ENCODE data around the gene INPP5J. TPM values are rescaled to one million over a fixed set of nuclear protein-coding genes. Genes with fewer than 3 reads are reported as not detected.
A peak's percentile ranks its signal among the peaks of the same experiment; 100 is the strongest.
"Not testable (repeated sequence)": the region's sequence is repeated elsewhere in the genome, so short reads cannot be mapped to it uniquely, and the experiment has no call there.

INPP5J gene
- total RNA-seq, 2 experiments from 2014 or later = 0.14 TPM; not detected in 1

DNA sequence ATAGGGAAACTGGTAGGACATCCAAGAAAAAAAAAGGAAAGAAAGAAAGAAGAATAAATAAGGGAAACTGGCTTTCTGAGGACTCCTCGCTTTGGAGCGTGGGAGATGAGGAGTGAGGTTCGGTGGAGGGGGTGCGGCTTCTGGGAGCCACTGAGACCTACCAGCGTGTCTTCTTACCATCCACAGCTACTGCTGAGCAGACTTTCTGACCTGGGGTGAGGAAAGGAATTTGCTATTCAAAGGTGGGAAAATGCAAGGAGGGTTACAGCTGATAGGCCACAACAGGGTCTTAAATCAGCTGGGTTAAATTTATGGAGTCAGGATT lies 14.9 kb upstream of the INPP5J start:
- Mint-ChIP-seq H3K4me3 (peak overlapping the region; percentile 78), H3K36me3 (no peaks in the 10 kb centered on the region), H3K27me3 (peaks cover 12% of the 10 kb centered on the region), H3K27ac (no peak overlapping the region), H3K4me1 (peaks cover 12% of the 10 kb centered on the region), H3K9me3 (ENCODE audit: low read depth) (no peaks in the 10 kb centered on the region)
- DNase-seq = no peak
- ATAC-seq = peak; percentile 28
- CTCF ChIA-PET = interaction anchor here (0.6 to 3.4 kb wide), 31 partner anchors 11 to 501 kb away, joined by 3 to 23 read pairs (median 3); partner anchors contain the start of genes LIMK2, PATZ1, RNF185 and SMTN

DNA sequence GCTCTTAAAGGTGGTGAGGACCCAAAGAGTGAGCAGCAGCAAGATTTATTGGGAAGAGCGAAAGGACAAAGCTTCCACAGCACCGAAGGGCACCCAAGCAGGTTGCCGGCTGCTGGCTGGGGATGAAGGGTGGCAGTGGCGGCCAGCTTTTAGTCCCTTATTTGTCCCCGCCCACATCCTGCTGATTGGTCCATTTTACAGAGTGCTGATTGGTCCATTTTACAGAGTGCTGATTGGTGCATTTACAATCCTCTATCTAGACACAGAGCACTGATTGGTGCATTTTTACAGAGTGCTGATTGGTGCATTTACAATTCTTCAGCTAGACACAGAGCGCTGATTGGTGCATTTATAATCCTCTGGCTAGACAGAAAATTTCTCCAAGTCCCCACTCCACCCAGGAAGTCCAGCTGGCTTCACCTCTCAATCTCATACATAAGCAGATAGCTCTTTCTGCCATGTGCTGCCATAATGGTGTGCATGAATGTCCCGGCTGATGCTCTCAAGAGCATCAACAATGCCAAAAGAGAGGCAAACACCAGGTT lies 10.1 kb upstream of the INPP5J start:
- not testable (repeated sequence) for DNase-seq; H3K27me3 Mint-ChIP-seq; H3K4me3 Mint-ChIP-seq; H3K4me1 Mint-ChIP-seq; ATAC-seq; H3K9me3 Mint-ChIP-seq (ENCODE audit: low read depth); H3K27ac Mint-ChIP-seq; H3K36me3 Mint-ChIP-seq
- CTCF ChIA-PET = interaction anchor here (0.6 to 1.3 kb wide), 2 partner anchors 47 to 116 kb away, joined by 4 read pairs; no protein-coding TSS in a partner anchor

DNA sequence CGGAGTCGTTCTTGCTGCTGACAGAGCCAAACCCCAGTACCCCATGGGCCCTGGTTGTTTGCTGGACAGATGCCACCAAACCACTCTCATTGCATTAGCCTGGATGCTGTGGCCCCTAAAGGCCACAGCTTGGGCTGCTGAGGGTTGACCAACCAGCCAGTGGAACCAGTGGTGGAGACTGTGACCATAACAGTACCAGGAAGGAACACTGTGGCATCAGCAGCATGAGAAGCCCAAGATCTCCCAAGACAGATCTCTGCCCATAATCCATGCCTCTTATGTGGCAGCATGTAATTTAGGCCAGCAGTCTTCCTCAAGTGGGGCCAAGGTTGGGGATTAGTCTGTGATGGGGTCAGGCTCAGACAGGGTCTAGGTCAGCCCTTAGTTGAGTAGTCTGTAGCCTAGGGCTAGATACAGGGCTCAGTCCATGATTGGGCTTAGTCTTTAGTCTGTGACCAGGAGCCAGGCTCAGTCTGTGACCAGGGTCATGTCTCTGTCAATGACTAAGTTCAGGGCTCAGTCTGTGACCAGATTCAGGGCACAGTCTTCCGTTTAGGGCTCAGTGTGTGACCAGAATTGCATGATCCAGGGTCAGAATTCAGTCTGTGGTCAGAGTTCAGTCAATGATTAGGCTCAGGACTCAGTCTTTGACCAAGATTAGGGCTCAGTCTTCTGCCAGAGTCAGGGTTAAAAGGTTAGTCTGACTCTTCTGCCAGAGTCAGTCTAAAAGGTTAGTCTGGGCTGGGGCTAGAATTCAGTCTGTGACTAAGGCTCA lies 4.5 kb upstream of the INPP5J start:
- DNase-seq (no peak), ATAC-seq (no peak)
- CTCF ChIA-PET = interaction anchor here (0.6 to 1.2 kb wide), 2 partner anchors 11 kb away, joined by 3 read pairs; partner anchors contain the start of gene SELENOM
- H3K27ac Mint-ChIP-seq = no peak overlapping the region
- no peak overlapping the region for H3K4me3 Mint-ChIP-seq
- H3K9me3 Mint-ChIP-seq (ENCODE audit: low read depth) = no peaks in the 10 kb centered on the region
- H3K27me3 Mint-ChIP-seq = no peaks in the 10 kb centered on the region
- H3K4me1 Mint-ChIP-seq = no peaks in the 10 kb centered on the region
- H3K36me3 Mint-ChIP-seq = no peaks in the 10 kb centered on the region

DNA sequence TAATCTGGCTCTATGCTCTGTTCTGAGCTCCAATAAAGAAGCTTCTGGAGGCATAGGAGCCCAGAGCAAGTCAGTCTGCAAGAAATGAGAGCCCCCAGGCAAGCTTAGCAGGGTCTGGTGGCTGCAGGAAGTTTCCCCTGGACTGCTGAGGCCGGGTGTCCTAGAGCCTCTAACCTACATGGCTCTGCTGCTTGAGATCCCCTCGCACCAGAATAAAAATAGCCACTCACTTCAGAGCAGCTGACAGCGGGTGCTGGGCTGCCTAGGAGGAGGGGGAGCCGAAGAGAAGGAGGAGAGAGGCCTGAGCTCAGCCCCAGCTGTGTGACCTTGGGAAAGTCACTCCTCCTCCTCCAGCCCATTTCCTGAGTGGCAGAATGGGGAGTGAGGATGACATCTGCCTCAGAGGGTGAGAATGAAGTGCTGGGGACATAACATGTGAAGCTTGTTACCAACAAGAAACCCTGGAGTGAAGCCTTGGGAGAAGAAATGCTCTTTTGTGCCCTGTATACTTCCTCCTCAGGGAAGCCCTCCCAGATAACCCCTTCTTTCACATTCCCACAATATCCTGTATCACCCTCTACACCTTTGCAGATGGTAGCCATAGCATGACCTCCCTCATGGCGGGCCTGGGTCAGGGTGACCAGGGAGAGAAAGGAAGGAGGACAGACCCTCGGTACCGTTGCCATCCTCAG lies 3.6 kb upstream of the INPP5J start:
- no peak overlapping the region for H3K4me3 Mint-ChIP-seq
- no peaks in the 10 kb centered on the region for H3K9me3 Mint-ChIP-seq (ENCODE audit: low read depth)
- CTCF ChIA-PET = interaction anchor here (0.5 kb wide), 1 partner anchor 117 kb away, joined by 5 read pairs; no protein-coding TSS in a partner anchor
- H3K27ac Mint-ChIP-seq = no peak overlapping the region
- H3K4me1 Mint-ChIP-seq = no peaks in the 10 kb centered on the region
- no peaks in the 10 kb centered on the region for H3K36me3 Mint-ChIP-seq
- DNase-seq (no peak), ATAC-seq (no peak)
- no peaks in the 10 kb centered on the region for H3K27me3 Mint-ChIP-seq

DNA sequence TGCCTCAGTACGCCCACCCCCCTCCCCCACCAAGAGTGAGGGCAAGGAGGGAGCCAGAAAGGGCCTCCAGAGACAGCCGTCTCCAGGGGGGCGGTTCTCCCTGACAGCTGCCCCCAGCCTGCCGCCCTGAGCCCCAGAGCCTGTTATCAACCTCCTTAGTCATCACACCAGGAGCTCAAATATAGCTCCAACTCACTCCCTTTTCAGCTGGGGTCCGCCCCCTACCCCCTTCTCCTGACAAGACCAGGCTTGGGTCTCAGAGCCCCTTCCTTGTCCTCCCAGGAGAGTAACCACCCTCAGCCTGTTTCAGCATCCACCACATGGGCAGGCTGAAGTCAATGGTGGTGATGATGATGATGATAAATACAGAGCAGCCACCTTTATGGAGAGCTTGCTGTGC lies 2.5 kb upstream of the INPP5J start:
- Mint-ChIP-seq H3K27ac (no peak overlapping the region), H3K4me3 (no peak overlapping the region), H3K4me1 (no peaks in the 10 kb centered on the region), H3K36me3 (no peaks in the 10 kb centered on the region), H3K9me3 (ENCODE audit: low read depth) (no peaks in the 10 kb centered on the region), H3K27me3 (no peaks in the 10 kb centered on the region)
- no peak for DNase-seq
- ATAC-seq = no peak
- CTCF ChIA-PET = no interaction called here

DNA sequence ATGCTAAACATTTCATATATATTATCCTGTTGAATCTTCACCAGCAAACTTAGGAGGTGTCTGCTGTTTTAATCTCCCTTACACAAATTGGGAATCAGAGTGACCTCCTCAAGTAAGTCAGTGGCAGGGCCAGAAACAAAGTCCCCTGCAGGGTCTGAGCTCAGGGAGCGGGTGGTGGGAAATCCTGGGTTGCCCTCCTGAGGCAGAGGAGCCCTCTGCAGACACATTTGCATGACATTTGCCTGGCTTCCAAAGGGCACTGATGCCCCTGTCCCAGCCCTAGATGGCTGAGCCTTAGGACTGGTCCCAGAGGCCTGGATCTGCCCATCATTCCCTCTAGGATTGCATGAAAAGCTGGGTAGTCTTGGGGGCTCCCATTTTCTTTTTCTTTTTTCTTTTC lies 2.1 kb upstream of the INPP5J start:
- Mint-ChIP-seq H3K9me3 (ENCODE audit: low read depth) (no peaks in the 10 kb centered on the region), H3K27ac (no peak overlapping the region), H3K4me3 (no peak overlapping the region), H3K27me3 (no peaks in the 10 kb centered on the region), H3K4me1 (no peaks in the 10 kb centered on the region), H3K36me3 (no peaks in the 10 kb centered on the region)
- CTCF ChIA-PET = no interaction called here
- ATAC-seq (no peak), DNase-seq (no peak)

DNA sequence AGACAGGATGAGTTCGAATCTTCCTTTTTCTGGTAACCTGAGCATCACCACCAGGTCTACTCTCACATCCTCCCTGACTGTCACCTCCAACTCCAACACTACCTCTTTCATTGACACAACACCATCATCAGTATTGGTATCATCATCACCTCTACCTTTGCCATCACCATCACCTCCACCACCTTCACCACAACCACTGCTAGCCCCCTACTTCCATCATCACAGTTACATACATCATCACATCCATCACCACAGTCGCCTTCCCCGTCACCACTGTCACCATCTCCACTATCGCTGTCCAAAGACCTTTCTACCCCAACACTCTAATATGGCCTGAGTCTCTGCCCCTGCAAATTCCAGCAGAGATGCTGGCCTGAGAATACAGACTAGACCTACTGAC lies 1.4 kb upstream of the INPP5J start:
- no peaks in the 10 kb centered on the region for H3K9me3 Mint-ChIP-seq (ENCODE audit: low read depth)
- no peaks in the 10 kb centered on the region for H3K27me3 Mint-ChIP-seq
- no peak overlapping the region for H3K4me3 Mint-ChIP-seq
- no peaks in the 10 kb centered on the region for H3K4me1 Mint-ChIP-seq
- CTCF ChIA-PET = no interaction called here
- no peak for ATAC-seq
- no peak for DNase-seq
- no peak overlapping the region for H3K27ac Mint-ChIP-seq
- H3K36me3 Mint-ChIP-seq = no peaks in the 10 kb centered on the region

DNA sequence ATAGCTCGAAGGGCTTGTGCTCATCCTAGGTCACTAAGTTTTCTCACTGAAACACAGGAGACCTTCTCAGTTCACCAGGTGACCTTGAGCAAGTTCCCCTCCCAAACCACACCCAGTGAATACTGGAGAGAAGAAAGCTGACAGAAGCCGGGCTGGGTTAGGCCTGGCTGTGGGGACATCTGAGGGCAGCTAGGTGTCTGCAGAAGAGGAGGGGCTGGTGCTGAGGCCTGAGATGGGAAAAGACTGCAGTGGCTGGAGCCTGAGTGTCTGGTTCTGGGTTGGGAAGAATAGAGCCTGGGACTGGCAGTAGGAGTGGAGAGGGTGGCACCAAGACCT lies 602 bp upstream of the INPP5J start:
- H3K4me1 Mint-ChIP-seq = no peaks in the 10 kb centered on the region
- no peaks in the 10 kb centered on the region for H3K9me3 Mint-ChIP-seq (ENCODE audit: low read depth)
- H3K36me3 Mint-ChIP-seq = no peaks in the 10 kb centered on the region
- H3K27me3 Mint-ChIP-seq = no peaks in the 10 kb centered on the region
- CTCF ChIA-PET = no interaction called here
- H3K27ac Mint-ChIP-seq = no peak overlapping the region
- H3K4me3 Mint-ChIP-seq = no peak overlapping the region
- ATAC-seq (no peak), DNase-seq (no peak)

DNA sequence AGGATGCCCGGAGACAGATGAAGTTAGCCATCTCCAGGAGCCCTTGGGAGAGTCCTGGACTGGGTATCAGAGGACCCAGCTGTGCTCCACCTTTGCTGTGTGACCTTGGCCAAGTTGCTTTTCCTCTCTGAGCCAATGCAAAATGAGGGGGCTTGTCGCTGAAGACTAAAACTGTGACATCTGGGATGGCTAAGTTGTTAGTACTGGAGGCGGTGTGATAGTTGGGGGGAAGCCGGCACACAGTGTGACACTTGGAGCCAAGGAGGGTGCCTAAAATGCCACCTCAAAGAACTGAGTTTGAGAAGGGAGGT lies 481 bp downstream of the INPP5J start:
- Mint-ChIP-seq H3K27ac (no peak overlapping the region), H3K27me3 (no peaks in the 10 kb centered on the region), H3K9me3 (ENCODE audit: low read depth) (no peaks in the 10 kb centered on the region), H3K36me3 (no peaks in the 10 kb centered on the region), H3K4me3 (no peak overlapping the region), H3K4me1 (no peaks in the 10 kb centered on the region)
- no peak for DNase-seq
- ATAC-seq = no peak
- CTCF ChIA-PET = no interaction called here

DNA sequence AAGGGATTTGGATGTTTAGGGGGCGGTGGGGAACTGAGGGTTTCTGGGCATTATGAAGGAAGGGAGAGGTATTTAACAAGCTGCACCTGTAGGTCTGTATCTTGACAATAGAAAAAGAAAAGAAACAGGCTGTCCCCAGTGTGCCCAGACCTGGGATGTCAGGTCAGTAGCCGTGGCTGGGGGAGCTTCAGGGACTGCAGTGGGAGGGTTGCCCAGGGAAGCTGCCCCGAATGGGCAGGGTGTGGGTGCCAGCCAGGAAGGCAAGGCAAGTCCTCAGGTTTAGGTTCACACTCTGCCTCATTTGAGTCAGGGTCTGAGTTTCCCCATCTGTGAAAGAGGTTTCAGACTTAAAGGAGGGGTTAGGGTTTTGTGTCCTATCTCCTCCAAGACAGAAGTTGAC lies 1.5 kb downstream of the INPP5J start:
- CTCF ChIA-PET = interaction anchor here (0.8 kb wide), 1 partner anchor 15 kb away, joined by 3 read pairs; no protein-coding TSS in a partner anchor
- Mint-ChIP-seq H3K9me3 (ENCODE audit: low read depth) (no peaks in the 10 kb centered on the region), H3K27me3 (no peaks in the 10 kb centered on the region), H3K36me3 (no peaks in the 10 kb centered on the region), H3K4me1 (no peaks in the 10 kb centered on the region), H3K4me3 (no peak overlapping the region), H3K27ac (no peak overlapping the region)
- DNase-seq (no peak), ATAC-seq (no peak)

DNA sequence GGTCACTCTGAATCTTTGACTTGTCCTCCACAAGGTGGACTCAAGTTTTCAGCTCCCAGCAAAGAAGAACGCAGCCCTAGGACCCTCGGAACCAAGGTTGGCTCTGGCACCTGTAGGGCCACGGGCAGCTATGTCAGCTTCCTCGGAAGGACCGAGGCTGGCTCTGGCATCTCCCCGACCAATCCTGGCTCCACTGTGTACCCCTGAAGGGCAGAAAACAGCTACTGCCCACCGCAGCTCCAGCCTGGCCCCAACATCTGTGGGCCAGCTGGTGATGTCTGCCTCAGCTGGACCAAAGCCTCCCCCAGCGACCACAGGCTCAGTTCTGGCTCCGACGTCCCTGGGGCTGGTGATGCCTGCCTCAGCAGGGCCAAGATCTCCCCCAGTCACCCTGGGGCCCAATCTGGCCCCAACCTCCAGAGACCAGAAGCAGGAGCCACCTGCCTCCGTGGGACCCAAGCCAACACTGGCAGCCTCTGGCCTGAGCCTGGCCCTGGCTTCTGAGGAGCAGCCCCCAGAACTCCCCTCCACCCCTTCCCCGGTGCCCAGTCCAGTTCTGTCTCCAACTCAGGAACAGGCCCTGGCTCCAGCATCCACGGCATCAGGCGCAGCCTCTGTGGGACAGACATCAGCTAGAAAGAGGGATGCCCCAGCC lies 2.2 kb downstream of the INPP5J start:
- no peaks in the 10 kb centered on the region for H3K4me1 Mint-ChIP-seq
- H3K27ac Mint-ChIP-seq = no peak overlapping the region
- no peaks in the 10 kb centered on the region for H3K27me3 Mint-ChIP-seq
- ATAC-seq = no peak
- no peak overlapping the region for H3K4me3 Mint-ChIP-seq
- no peaks in the 10 kb centered on the region for H3K36me3 Mint-ChIP-seq
- DNase-seq = no peak
- CTCF ChIA-PET = interaction anchor here (0.8 kb wide), 1 partner anchor 16 kb away, joined by 3 read pairs; no protein-coding TSS in a partner anchor
- no peaks in the 10 kb centered on the region for H3K9me3 Mint-ChIP-seq (ENCODE audit: low read depth)

DNA sequence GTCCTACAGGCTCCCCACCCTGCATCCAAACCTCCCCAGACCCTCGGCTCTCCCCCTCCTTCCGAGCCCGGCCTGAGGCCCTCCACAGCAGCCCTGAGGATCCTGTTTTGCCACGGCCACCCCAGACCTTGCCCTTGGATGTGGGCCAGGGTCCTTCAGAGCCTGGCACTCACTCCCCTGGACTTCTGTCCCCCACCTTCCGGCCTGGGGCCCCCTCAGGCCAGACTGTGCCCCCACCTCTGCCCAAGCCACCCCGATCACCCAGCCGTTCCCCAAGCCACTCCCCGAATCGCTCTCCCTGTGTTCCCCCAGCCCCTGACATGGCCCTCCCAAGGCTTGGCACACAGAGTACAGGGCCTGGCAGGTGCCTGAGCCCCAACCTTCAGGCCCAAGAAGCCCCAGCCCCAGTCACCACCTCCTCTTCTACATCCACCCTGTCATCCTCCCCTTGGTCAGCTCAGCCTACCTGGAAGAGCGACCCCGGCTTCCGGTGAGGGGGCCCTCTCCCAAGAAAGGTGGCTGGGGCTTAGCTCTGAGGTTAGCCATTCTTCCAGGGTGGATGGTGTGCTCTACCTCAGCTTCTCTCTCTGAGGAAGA lies 2.9 kb downstream of the INPP5J start:
- H3K4me1 Mint-ChIP-seq = no peaks in the 10 kb centered on the region
- CTCF ChIA-PET = interaction anchor here (0.6 kb wide), 1 partner anchor 748 kb away, joined by 3 read pairs; no protein-coding TSS in a partner anchor
- H3K36me3 Mint-ChIP-seq = no peaks in the 10 kb centered on the region
- H3K9me3 Mint-ChIP-seq (ENCODE audit: low read depth) = no peaks in the 10 kb centered on the region
- ATAC-seq (no peak), DNase-seq (no peak)
- H3K4me3 Mint-ChIP-seq = no peak overlapping the region
- no peaks in the 10 kb centered on the region for H3K27me3 Mint-ChIP-seq
- no peak overlapping the region for H3K27ac Mint-ChIP-seq

DNA sequence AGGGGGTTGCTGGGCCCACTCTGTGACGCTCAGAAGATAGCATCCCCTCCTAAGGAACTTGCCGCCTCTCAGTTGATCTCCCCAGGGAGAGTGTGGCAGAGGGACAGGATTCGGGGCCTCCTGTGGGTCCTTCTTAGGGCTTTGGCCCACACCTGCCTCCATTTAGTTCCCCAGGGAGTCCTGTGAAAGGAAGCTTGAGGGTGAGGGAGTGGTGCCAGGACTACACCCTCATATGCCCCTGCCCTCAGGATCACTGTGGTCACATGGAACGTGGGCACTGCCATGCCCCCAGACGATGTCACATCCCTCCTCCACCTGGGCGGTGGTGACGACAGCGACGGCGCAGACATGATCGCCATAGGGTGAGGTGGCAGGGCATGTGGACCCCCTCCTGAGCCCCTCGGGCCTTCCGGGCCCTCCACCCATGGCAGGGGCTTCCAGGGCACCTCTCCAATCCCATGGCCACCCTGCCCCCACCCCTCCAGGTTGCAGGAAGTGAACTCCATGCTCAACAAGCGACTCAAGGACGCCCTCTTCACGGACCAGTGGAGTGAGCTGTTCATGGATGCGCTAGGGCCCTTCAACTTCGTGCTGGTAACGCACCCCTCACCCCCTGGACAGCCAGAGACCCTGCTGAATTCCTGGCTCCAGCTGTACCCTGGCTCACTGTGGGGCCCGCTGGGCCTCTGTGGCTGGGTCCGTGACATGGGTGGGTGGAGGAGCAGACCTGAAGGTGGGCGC lies 3.5 kb downstream of the INPP5J start:
- CTCF ChIA-PET = interaction anchor here (0.6 kb wide), 1 partner anchor 748 kb away, joined by 3 read pairs; no protein-coding TSS in a partner anchor
- Mint-ChIP-seq H3K27ac (no peak overlapping the region), H3K27me3 (no peaks in the 10 kb centered on the region), H3K4me1 (no peaks in the 10 kb centered on the region), H3K36me3 (no peaks in the 10 kb centered on the region), H3K4me3 (no peak overlapping the region), H3K9me3 (ENCODE audit: low read depth) (no peaks in the 10 kb centered on the region)
- no peak for ATAC-seq
- DNase-seq = no peak
